ENCODE results near the gene LTB.

Gene LTB

DNA sequence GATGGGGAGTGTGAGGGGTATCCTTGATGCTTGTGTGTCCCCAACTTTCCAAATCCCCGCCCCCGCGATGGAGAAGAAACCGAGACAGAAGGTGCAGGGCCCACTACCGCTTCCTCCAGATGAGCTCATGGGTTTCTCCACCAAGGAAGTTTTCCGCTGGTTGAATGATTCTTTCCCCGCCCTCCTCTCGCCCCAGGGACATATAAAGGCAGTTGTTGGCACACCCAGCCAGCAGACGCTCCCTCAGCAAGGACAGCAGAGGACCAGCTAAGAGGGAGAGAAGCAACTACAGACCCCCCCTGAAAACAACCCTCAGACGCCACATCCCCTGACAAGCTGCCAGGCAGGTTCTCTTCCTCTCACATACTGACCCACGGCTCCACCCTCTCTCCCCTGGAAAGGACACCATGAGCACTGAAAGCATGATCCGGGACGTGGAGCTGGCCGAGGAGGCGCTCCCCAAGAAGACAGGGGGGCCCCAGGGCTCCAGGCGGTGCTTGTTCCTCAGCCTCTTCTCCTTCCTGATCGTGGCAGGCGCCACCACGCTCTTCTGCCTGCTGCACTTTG lies 6.8 kb downstream of the LTB start, which contains the start of gene TNF:
Gene TNF, plus strand, starts transcription at position 231 of the 567 bp plus-strand sequence. Its CDS starts 177 bp downstream, at position 408.
- H3K27me3 Mint-ChIP-seq (ENCODE audit: low read depth, poor library complexity) = peaks cover 45% of the 10 kb centered on the region
- TF ChIP-seq, protein P1, sequence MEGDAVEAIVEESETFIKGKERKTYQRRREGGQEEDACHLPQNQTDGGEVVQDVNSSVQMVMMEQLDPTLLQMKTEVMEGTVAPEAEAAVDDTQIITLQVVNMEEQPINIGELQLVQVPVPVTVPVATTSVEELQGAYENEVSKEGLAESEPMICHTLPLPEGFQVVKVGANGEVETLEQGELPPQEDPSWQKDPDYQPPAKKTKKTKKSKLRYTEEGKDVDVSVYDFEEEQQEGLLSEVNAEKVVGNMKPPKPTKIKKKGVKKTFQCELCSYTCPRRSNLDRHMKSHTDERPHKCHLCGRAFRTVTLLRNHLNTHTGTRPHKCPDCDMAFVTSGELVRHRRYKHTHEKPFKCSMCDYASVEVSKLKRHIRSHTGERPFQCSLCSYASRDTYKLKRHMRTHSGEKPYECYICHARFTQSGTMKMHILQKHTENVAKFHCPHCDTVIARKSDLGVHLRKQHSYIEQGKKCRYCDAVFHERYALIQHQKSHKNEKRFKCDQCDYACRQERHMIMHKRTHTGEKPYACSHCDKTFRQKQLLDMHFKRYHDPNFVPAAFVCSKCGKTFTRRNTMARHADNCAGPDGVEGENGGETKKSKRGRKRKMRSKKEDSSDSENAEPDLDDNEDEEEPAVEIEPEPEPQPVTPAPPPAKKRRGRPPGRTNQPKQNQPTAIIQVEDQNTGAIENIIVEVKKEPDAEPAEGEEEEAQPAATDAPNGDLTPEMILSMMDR (IDR thresholded peaks at IDR 0.05) = no peak
- H3K4me3 Mint-ChIP-seq = no peak within 1 kb of the TSS
- no peak for DNase-seq
- peaks cover 39% of the 10 kb centered on the region for H3K4me1 Mint-ChIP-seq
- H3K27ac Mint-ChIP-seq = no peak within 1 kb of the TSS
- H3K36me3 Mint-ChIP-seq (ENCODE audit: low read depth) = no peaks in the 10 kb centered on the region
- H3K9me3 Mint-ChIP-seq = no peaks in the 10 kb centered on the region

DNA sequence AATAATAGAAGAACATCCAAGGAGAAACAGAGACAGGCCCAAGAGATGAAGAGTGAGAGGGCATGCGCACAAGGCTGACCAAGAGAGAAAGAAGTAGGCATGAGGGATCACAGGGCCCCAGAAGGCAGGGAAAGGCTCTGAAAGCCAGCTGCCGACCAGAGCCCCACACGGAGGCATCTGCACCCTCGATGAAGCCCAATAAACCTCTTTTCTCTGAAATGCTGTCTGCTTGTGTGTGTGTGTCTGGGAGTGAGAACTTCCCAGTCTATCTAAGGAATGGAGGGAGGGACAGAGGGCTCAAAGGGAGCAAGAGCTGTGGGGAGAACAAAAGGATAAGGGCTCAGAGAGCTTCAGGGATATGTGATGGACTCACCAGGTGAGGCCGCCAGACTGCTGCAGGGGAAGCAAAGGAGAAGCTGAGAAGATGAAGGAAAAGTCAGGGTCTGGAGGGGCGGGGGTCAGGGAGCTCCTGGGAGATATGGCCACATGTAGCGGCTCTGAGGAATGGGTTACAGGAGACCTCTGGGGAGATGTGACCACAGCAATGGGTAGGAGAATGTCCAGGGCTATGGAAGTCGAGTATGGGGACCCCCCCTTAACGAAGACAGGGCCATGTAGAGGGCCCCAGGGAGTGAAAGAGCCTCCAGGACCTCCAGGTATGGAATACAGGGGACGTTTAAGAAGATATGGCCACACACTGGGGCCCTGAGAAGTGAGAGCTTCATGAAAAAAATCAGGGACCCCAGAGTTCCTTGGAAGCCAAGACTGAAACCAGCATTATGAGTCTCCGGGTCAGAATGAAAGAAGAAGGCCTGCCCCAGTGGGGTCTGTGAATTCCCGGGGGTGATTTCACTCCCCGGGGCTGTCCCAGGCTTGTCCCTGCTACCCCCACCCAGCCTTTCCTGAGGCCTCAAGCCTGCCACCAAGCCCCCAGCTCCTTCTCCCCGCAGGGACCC lies 7.8 kb downstream of the LTB start:
- Mint-ChIP-seq H3K4me1 (peaks cover 37% of the 10 kb centered on the region), H3K4me3 (no peak overlapping the region), H3K27me3 (ENCODE audit: low read depth, poor library complexity) (peaks cover 47% of the 10 kb centered on the region), H3K36me3 (ENCODE audit: low read depth) (no peaks in the 10 kb centered on the region), H3K27ac (peak overlapping the region; percentile 40), H3K9me3 (no peaks in the 10 kb centered on the region)
- TF ChIP-seq, protein P1 (IDR thresholded peaks at IDR 0.05) = no peak
- no peak for DNase-seq

DNA sequence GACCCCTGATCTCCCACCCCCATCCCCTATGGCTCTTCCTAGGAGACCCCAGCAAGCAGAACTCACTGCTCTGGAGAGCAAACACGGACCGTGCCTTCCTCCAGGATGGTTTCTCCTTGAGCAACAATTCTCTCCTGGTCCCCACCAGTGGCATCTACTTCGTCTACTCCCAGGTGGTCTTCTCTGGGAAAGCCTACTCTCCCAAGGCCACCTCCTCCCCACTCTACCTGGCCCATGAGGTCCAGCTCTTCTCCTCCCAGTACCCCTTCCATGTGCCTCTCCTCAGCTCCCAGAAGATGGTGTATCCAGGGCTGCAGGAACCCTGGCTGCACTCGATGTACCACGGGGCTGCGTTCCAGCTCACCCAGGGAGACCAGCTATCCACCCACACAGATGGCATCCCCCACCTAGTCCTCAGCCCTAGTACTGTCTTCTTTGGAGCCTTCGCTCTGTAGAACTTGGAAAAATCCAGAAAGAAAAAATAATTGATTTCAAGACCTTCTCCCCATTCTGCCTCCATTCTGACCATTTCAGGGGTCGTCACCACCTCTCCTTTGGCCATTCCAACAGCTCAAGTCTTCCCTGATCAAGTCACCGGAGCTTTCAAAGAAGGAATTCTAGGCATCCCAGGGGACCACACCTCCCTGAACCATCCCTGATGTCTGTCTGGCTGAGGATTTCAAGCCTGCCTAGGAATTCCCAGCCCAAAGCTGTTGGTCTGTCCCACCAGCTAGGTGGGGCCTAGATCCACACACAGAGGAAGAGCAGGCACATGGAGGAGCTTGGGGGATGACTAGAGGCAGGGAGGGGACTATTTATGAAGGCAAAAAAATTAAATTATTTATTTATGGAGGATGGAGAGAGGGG lies 8.8 kb downstream of the LTB start:
- Mint-ChIP-seq H3K4me1 (peaks cover 37% of the 10 kb centered on the region), H3K27me3 (ENCODE audit: low read depth, poor library complexity) (peaks cover 53% of the 10 kb centered on the region), H3K36me3 (ENCODE audit: low read depth) (no peaks in the 10 kb centered on the region), H3K27ac (peak overlapping the region; percentile 40), H3K9me3 (no peaks in the 10 kb centered on the region), H3K4me3 (no peak overlapping the region)
- TF ChIP-seq, protein P1 (IDR thresholded peaks at IDR 0.05) = no peak
- no peak for DNase-seq

DNA sequence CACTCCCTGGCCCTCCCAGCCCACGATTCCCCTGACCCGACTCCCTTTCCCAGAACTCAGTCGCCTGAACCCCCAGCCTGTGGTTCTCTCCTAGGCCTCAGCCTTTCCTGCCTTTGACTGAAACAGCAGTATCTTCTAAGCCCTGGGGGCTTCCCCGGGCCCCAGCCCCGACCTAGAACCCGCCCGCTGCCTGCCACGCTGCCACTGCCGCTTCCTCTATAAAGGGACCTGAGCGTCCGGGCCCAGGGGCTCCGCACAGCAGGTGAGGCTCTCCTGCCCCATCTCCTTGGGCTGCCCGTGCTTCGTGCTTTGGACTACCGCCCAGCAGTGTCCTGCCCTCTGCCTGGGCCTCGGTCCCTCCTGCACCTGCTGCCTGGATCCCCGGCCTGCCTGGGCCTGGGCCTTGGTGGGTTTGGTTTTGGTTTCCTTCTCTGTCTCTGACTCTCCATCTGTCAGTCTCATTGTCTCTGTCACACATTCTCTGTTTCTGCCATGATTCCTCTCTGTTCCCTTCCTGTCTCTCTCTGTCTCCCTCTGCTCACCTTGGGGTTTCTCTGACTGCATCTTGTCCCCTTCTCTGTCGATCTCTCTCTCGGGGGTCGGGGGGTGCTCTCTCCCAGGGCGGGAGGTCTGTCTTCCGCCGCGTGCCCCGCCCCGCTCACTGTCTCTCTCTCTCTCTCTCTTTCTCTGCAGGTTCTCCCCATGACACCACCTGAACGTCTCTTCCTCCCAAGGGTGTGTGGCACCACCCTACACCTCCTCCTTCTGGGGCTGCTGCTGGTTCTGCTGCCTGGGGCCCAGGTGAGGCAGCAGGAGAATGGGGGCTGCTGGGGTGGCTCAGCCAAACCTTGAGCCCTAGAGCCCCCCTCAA lies 9.9 kb downstream of the LTB start, which contains the start of gene LTA:
Gene LTA, plus strand, starts transcription at position 249 of the 871 bp plus-strand sequence. Its CDS starts 454 bp downstream, at position 703.
- H3K9me3 Mint-ChIP-seq = no peaks in the 10 kb centered on the region
- TF ChIP-seq, protein P1 (IDR thresholded peaks at IDR 0.05) = no peak
- peaks cover 44% of the 10 kb centered on the region for H3K4me1 Mint-ChIP-seq
- no peak within 1 kb of the TSS for H3K4me3 Mint-ChIP-seq
- DNase-seq = no peak
- peaks cover 49% of the 10 kb centered on the region for H3K27me3 Mint-ChIP-seq (ENCODE audit: low read depth, poor library complexity)
- H3K36me3 Mint-ChIP-seq (ENCODE audit: low read depth) = no peaks in the 10 kb centered on the region
- no peak within 1 kb of the TSS for H3K27ac Mint-ChIP-seq

Data from nephron progenitor cell (in vitro differentiated cells).